GM21526 (cell line): Measurements from ENCODE around the gene L1TD1.
"Not testable (repeated sequence)": the region's sequence is repeated elsewhere in the genome, so short reads cannot be mapped to it uniquely, and the experiment has no call there.

ENCODE experiments used
- ATAC-seq: cut with Tn5 transposase; IDR thresholded peaks from one replicate; pipeline ENCODE4 v1.9.1; 2021; ENCODE audit warnings: moderate library complexity; ENCODE audit not compliant: unreplicated experiment, low FRiP score

Gene L1TD1

GRCh38 chr1:62232871-62233278, 38.2 kb downstream of the L1TD1 start:
- no peak for ATAC-seq

- ATAC-seq = no peak
These were observed 39.3 kb downstream of the L1TD1 start for GRCh38 chr1:62233926-62234450.

GRCh38 chr1:62234688-62235087, 40.0 kb downstream of the L1TD1 start:
- no peak for ATAC-seq

GRCh38 chr1:62235576-62235975, 40.9 kb downstream of the L1TD1 start:
- ATAC-seq = no peak

- ATAC-seq = no peak
These were observed 42.7 kb downstream of the L1TD1 start for GRCh38 chr1:62237361-62237760.

- ATAC-seq = no peak
These were observed 43.3 kb downstream of the L1TD1 start for GRCh38 chr1:62237950-62238374.

- ATAC-seq = no peak
These were observed 43.9 kb downstream of the L1TD1 start for GRCh38 chr1:62238507-62238906.

GRCh38 chr1:62239652-62240403, 45.2 kb downstream of the L1TD1 start:
- ATAC-seq = not testable (repeated sequence)

GRCh38 chr1:62240651-62241370, 46.2 kb downstream of the L1TD1 start:
- no peak for ATAC-seq

- no peak for ATAC-seq
These were observed 46.9 kb downstream of the L1TD1 start for GRCh38 chr1:62241371-62242131.

- not testable (repeated sequence) for ATAC-seq
These were observed 49.7 kb downstream of the L1TD1 start for GRCh38 chr1:62244380-62244779.

GRCh38 chr1:62245201-62245600, 50.6 kb downstream of the L1TD1 start:
- ATAC-seq = no peak

GRCh38 chr1:62247391-62248168, 52.9 kb downstream of the L1TD1 start:
- ATAC-seq = no peak

GRCh38 chr1:62250126-62250726, 55.6 kb downstream of the L1TD1 start:
- ATAC-seq = no peak

- ATAC-seq = no peak
These were observed 64.9 kb downstream of the L1TD1 start for GRCh38 chr1:62259551-62259950.

GRCh38 chr1:62260688-62261087, 66.0 kb downstream of the L1TD1 start:
- ATAC-seq = no peak
